ENCODE measurements around the gene ARL5C.

The ARL5C gene

GRCh38 chr17:39194985-39195524 lies 29.1 kb upstream of the ARL5C start:
- H3K27ac ChIP-seq (ENCODE audit: low read depth, low read length): no peak overlapping the region
- peaks cover 30% of the 10 kb centered on the region for H3K79me2 ChIP-seq (ENCODE audit: control insufficient read depth, low read length)
- H3K9me2 ChIP-seq (replicated peaks; ENCODE audit: control insufficient read depth, low read length): no peaks in the 10 kb centered on the region
- no peaks in the 10 kb centered on the region for H3K9me3 ChIP-seq (ENCODE audit: control insufficient read depth, insufficient read depth, low read length)
- H3K36me3 ChIP-seq (ENCODE audit: control insufficient read depth, low read length): peaks cover 56% of the 10 kb centered on the region
- peak overlapping the region; percentile 98; the same call in 1 of the 2 replicates for H3K4me2 ChIP-seq (ENCODE audit: low read length)
- no peak for TF ChIP-seq EZH2phosphoT487 (IDR thresholded peaks at IDR 0.05; ENCODE audit: borderline replicate concordance, low read length)
- no peak for TF ChIP-seq CTCF (IDR thresholded peaks at IDR 0.05; ENCODE audit: low read depth, low read length, poor library complexity, severe bottlenecking)
- peak overlapping the region; percentile 100; the same call in 1 of the 2 replicates for H3K4me3 ChIP-seq (ENCODE audit: low read length)
- peaks cover 16% of the 10 kb centered on the region for H3F3A ChIP-seq (ENCODE audit: control insufficient read depth, insufficient read depth)
- peaks cover 5% of the 10 kb centered on the region; the same call in 1 of the 2 replicates for H4K20me1 ChIP-seq (ENCODE audit: control insufficient read depth, insufficient read depth, low read depth, low read length)
- H3K27me3 ChIP-seq (ENCODE audit: control insufficient read depth, low read length): no peaks in the 10 kb centered on the region
- H3K4me1 ChIP-seq (ENCODE audit: control insufficient read depth, low read length): peaks cover 36% of the 10 kb centered on the region

- H3K27me3 ChIP-seq (ENCODE audit: control insufficient read depth, low read length): no peaks in the 10 kb centered on the region
- H3K79me2 ChIP-seq (ENCODE audit: control insufficient read depth, low read length): peaks cover 28% of the 10 kb centered on the region
- no peaks in the 10 kb centered on the region for H3K9me3 ChIP-seq (ENCODE audit: control insufficient read depth, insufficient read depth, low read length)
- H4K20me1 ChIP-seq (ENCODE audit: control insufficient read depth, insufficient read depth, low read depth, low read length): peaks cover 5% of the 10 kb centered on the region; the same call in 1 of the 2 replicates
- H3K9me2 ChIP-seq (replicated peaks; ENCODE audit: control insufficient read depth, low read length): no peaks in the 10 kb centered on the region
- H3F3A ChIP-seq (ENCODE audit: control insufficient read depth, insufficient read depth): peaks cover 13% of the 10 kb centered on the region
- TF ChIP-seq EZH2phosphoT487 (IDR thresholded peaks at IDR 0.05; ENCODE audit: borderline replicate concordance, low read length) (no peak), CTCF (IDR thresholded peaks at IDR 0.05; ENCODE audit: low read depth, low read length, poor library complexity, severe bottlenecking) (no peak)
- H3K4me2 ChIP-seq (ENCODE audit: low read length): no peak overlapping the region; the same call in 1 of the 2 replicates
- H3K27ac ChIP-seq (ENCODE audit: low read depth, low read length): no peak overlapping the region
- H3K36me3 ChIP-seq (ENCODE audit: control insufficient read depth, low read length): peaks cover 56% of the 10 kb centered on the region
- no peak overlapping the region for H3K4me3 ChIP-seq (ENCODE audit: low read length)
- H3K4me1 ChIP-seq (ENCODE audit: control insufficient read depth, low read length): peaks cover 32% of the 10 kb centered on the region
Measured at GRCh38 chr17:39194089-39194984, 28.4 kb upstream of the ARL5C start.

DNA sequence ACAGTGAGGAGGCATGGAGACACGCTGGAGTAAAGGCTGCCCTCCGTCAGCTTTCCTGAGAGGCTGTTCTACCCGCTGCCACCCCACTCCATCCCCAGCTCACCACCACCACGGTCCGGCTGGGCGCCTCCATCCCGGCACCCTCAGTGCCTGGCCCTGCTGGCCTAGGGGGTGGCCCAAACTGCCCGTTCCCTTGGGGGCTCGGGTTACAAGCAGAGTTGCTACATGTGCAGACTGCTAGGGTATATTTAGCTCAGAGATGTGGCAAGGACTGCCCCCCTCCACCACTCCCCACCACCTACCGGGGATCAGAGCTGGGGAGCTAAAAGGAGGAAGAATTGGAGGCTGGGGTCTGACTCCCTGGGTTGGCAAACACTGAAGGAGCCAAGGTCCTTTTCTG lies 27.4 kb upstream of the ARL5C start:
- Histone ChIP-seq H3K27ac (ENCODE audit: low read depth, low read length) (no peak overlapping the region), H3K79me2 (ENCODE audit: control insufficient read depth, low read length) (peaks cover 28% of the 10 kb centered on the region), H4K20me1 (ENCODE audit: control insufficient read depth, insufficient read depth, low read depth, low read length) (peaks cover 5% of the 10 kb centered on the region; the same call in 1 of the 2 replicates), H3K4me3 (ENCODE audit: low read length) (no peak overlapping the region), H3K9me2 (replicated peaks; ENCODE audit: control insufficient read depth, low read length) (no peaks in the 10 kb centered on the region), H3K36me3 (ENCODE audit: control insufficient read depth, low read length) (peaks cover 59% of the 10 kb centered on the region), H3K4me1 (ENCODE audit: control insufficient read depth, low read length) (peaks cover 23% of the 10 kb centered on the region), H3F3A (ENCODE audit: control insufficient read depth, insufficient read depth) (peaks cover 4% of the 10 kb centered on the region), H3K4me2 (ENCODE audit: low read length) (no peak overlapping the region), H3K27me3 (ENCODE audit: control insufficient read depth, low read length) (no peaks in the 10 kb centered on the region), H3K9me3 (ENCODE audit: control insufficient read depth, insufficient read depth, low read length) (no peaks in the 10 kb centered on the region)
- no peak for TF ChIP-seq EZH2phosphoT487 (IDR thresholded peaks at IDR 0.05; ENCODE audit: borderline replicate concordance, low read length)
- no peak for TF ChIP-seq CTCF (IDR thresholded peaks at IDR 0.05; ENCODE audit: low read depth, low read length, poor library complexity, severe bottlenecking)

Data from DOHH2 (cell line).